ENCODE results near the gene PRKCH. TPM values are rescaled to one million over a fixed set of nuclear protein-coding genes. Genes with fewer than 3 reads are reported as not detected.

Gene PRKCH
- total RNA-seq, 1 donor from 2014 or later = 217 TPM

DNA sequence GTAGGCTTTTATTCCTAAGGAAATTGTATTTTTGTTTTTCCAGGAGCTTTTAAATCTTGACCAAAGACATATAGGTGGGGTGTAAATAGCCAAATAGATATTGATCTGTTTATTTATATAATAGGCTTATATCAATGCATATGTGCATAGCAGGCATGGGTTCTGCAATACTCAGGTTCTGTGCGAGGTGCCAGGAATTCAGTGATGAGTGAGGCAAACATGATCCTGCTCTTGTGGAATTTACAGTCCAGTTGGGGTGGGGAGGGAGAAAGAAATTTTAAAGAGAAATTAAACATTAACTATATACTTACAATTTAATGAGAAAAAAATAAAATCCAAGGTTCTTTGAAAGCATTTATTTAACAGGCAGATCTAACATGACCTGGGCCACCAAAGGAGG, 213.7 kb downstream of the PRKCH start:
- intact Hi-C loops (cut with micrococcal nuclease) = no loop called here

DNA sequence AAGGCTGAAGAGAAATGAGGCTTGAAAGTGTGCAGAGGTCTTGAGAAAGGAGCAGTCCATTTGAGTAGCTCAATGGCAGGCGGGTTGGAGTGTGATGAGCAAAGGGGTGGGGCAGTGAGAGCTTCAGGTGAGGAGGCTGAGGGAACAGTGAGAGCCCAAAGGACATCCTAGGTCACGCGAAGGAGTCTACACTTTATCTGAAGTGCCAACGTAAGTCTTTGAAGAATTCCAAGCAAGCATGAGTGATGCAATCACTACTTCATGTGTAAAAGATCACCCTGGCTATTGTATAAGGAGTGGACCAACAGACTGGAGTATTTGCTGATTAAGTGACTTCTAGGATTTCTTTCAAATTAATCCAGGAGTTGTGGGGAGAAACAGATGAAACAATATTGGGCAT, 214.1 kb downstream of the PRKCH start:
- intact Hi-C loops (cut with micrococcal nuclease) = no loop called here

DNA sequence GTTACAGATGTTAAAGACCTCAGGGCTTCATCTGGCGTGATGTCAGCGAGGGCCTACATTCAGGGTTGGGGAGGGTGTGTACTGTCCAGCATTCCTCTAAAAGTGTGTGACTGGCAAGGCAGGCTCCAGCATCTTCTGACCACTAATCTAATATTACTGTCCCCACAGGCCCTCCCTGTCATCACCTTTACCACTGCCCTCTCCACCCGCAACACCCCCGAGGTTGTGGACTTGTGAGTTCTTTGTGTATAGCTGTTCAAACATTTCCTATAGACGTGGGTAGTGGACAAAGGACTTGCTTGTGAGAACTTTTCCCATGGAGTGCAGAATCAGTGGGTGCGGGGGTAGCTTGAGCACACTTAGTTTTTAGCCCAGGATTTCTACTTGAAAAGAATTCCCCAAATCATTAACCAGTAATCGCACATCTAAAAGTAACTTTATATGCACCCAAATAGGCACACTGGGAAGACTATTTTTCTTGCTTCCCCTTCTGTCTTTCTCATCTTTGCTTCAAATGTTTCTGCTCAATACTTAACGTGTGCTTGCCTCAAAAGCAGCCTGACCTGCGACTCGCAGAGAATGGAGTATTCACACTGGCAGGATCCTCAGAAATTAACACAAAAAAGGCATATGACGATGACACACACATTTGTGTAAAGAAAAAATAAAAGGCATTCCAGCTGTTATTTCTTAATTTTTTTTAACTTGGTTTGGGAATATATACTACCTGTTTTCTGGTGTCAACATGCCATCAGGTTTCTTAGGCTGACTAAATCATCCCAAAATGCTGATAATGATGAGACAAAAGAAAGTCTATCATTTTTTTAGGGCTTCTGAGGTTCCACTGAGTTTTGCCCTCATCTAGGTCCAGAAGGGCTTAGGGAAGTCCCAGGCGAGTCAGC, 215.5 kb downstream of the PRKCH start:
- intact Hi-C loops (cut with micrococcal nuclease) = loop anchor here (2.0 kb wide), 1 partner anchor 16 kb away; no protein-coding TSS in a partner anchor

DNA sequence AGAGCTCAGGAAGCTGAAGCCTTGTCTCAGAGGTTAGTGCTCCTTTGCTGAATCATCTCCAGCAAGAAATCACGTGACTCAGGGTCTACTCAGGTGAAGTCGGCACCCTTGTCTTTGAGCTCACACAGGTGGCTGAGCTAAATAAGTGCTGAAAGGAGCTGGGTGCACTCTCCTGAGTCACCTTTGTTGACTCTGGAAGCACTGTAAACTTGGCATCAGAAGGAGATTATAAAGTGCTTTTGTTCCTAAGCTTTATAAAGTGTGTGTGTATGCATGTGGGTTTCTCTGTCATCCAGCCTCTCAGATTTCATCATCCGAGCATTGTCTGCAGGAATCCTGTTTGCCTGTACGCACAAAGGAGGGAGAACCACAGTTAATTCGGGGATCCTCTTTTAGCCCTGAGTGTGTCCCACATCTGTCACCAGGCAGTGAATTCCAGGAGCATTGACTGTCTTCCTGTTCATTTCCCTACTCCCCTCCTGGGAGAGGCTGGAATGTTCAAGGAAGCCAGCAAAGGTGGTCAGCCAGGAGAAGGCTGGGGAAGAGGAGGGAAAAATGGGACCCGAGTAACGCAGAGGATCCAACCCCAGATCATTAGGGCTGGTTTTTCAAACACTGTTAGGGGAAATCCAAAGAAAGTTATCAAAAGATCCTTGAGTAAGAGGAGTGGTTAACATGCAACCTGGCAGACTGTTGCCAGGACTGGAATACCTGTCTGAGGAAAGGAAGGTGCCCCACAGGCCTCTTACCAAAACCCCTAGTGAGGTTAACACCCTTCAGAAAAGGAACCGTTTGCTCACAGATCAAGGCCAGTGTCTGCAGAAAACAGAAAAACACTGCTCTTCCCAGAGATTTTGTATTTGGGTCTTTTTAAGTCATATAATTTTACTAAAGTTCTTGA, 216.4 kb downstream of the PRKCH start:
- intact Hi-C loops (cut with micrococcal nuclease) = loop anchor here (2.0 kb wide), 1 partner anchor 15 kb away; no protein-coding TSS in a partner anchor

DNA sequence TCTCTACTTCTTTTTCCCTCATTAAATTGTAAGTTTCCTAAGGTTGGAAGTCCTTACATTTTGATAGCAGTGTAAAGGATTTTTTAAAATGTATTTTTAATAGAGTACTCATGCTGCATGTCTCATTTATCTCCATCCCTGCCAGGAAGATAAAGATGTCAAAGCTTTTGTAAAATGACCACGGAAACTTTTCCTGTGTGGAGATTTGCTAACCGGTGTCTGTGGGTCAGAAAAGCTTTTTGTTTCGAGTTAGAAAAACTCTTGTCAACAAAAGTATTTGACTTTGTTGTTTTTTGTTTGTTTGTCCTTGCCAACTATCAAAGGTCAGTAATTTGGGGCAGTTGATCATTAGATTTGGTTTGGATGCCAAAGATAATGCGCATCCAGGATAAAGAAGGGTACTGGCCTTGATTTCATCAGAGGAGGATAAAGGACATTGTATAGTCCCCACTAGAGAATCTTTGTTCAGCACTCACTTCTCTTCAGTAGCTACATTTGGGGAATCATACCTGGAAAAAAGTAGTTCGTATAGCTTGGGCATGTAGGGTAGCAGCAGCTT, 217.2 kb downstream of the PRKCH start:
- intact Hi-C loops (cut with micrococcal nuclease) = no loop called here

DNA sequence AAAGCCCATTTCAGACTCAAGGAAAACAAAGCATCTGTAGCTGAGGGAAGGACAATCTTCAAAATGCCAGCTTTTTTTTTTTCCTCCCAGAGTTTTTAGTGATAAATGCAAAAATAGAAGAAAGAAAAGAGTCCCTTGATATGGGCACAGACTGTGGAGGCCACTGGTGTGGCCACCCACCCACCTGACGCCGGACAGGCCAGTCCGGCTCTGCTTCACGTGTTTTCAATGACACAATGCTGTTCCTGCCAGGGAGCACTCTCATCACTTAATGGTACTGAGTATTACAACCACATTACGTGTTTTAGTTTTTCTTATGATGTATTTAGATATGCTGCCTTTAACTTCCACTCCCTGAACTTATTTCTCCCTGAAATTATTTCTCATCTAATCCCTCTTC, 218.3 kb downstream of the PRKCH start:
- intact Hi-C loops (cut with micrococcal nuclease) = no loop called here

DNA sequence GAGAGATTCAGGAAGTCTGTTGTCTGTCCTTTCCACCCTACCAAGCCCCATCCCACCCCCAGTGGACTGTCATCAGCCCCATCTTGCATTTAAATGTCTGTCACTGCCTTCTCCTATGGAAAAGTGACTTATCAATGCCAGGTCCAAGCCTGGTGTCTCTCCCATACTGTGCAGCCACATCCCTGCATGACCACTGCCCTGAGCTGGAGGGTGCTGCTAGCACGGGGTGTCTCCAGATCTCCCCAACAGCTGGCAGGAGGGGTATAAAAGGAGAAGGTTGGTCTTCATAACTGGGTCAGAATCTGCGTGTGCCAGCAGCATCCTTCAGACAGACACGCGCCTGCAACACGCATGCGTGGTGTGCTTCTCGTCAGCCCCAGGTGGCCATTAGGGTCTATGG, 219.6 kb downstream of the PRKCH start:
- intact Hi-C loops (cut with micrococcal nuclease) = no loop called here

DNA sequence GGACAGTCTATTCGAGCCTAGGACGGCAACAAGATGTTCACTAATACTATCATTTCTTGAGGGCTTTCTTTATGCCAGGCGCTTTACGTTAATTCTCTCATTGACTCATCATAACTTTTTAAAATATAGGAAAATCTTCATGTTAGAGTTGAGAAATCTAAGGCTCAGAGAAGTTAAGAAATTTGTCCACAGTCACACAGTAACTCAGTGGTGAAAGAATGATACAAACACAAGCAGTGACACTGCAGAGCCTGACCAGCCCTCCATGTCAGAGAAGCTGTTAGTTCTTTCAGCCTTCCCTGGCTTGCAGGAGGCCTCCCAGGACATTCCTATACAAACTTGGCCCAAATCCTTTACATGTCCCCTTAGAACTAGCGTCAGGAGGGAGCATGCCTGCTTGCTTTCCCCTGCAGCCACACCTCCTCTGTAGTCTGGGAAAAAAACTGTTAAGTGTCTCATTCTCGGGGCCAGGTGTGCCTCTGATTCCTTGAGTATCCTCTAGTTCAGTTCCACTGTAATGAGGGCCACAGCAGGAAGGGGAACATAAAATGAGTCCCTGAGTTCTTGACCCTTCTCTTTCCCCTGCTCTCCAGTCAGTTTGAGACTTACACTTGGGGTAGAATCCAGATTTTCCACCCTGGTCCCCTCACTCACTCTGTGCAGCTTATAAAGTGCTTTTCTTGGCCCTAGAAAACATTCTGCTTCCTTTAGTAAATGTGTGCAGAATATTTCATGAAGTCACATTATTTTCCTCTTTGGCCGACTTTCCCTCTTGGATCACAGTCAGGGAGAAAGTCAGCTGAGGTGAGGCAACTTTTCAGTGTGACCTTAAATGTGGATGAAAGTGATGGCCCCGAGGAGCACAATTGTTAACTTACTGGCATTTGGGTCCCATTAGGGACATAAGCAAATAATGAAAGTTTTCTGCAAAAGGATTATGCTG, 221.7 kb downstream of the PRKCH start:
- intact Hi-C loops (cut with micrococcal nuclease) = no loop called here

DNA sequence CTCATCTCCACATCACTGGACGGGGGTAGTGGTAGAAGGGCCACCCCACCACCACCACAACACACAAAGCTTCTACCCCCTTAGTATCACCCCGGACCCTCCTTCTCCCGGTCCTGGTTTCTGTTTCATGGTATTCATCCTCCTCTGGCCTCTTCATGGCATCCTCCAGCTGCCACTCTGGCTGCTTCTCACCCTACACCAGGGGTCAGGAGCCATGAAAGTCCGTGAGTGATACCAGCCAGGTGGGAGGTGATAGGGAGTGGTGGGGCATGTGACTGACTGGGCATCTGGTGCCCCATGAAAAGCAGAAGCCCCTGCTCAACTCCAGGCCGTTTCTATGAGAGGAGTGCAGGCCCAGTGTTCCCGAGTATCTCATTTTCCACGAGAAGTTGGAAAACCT, 222.6 kb downstream of the PRKCH start:
- intact Hi-C loops (cut with micrococcal nuclease) = no loop called here

DNA sequence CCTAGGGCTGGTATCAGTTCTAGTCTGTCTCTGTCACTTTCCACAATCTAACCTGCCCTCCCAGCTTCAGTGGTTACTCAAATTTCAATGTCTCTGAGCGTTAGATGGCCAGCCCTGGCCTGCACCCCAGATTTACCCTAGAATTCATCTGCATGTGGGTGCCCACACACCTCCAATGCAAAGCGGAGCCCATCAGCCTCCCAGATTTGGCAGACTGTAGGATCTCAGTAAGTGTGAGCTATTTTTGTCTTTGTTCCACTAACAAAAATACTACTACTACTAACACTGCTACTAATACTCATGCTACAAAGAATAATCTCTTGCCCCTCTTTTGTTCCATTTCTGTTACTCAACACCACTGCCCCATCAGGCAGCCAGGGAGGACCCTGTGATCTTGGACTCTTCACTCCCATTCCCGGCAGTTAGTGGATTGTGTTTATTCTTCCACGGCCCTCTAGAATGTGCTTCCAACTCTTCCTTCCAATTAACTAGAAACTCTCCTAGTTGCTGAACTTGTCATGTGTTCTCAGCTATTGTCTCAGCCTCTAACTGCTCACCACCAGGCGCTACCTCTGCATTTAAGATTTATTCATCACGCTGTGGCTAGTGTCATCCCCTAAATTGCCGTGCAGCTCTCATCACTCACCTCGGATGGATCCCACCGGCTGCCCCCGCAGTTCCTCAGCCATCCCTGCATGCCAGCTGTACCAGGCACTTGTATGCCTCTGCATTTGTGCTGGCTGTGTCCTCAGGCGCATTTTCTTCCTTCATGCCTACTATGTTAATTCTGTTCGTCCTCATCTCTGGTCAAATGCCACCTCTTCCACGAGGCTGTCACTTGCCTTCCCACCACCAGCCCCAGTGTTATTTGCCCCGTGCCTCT, 223.3 kb downstream of the PRKCH start:
- intact Hi-C loops (cut with micrococcal nuclease) = no loop called here

DNA sequence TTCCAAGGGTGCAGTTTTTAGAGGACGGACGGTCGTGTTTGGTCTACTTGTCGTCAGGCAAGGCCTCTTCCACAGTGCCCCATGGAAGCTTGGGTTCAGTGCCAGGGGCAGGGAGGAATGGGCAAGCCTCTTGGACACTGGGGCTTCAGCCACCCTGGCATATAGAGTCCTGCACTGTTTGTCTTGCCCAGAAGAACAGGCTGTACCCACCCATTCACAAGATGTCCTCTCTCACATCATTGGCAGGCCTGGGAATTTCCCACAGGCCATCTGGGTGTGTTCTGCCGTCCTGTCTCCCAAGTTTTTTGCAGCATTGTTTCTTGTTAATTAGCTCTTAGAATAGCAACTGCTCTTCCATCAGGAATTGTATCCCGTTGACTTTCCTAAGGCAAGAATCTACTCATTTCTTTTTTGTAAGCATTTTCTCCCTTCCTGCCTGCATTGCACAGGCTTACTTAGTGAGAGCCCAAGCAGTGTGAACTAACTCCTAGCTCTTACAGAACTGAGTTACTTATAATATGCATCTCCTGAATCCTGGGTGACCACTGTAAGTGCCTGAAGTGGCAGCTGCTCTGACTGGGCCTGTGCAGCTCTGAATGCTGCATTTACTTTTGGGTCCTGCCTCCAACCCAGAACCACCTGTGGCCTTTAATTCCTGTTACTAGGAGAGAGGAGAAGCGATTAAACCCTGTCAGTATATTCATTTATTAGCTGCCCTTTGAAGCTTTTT, 224.5 kb downstream of the PRKCH start:
- intact Hi-C loops (cut with micrococcal nuclease) = no loop called here

DNA sequence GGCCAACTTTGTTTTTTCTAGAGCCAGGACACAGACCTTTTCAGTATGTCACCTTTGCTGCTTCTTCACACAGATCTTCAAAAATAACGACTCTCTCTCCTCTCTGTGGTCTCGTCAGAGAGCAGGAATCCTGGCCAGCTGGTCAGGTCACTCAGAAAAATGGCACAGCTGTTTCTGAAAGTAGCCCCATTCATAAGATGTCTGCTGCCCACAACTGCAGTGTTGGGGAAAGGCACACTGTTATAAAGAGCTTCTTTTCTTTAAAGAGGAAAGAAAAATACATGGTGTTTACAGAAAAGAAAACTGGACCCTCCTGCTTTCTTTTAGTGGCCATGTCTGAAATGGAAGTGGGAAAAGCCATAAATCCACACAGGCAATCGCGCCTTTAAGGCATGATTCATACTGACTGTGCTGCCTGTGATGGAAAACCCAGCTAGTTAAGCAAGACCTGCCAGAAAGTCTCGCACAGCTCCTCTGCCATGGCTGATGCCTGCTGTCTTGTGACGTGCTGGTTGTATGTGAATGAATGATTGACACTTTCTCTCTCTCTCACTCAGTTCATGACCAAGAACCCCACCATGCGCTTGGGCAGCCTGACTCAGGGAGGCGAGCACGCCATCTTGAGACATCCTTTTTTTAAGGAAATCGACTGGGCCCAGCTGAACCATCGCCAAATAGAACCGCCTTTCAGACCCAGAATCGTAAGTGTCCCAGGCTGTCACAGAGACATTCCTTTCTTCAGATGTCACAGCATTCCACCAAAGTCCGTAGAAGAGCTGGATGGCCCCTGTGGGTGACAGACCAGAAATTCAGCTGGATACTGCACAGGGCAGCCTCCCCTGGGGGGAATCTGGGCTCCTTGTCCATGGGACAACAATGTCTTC, 226.0 kb downstream of the PRKCH start:
- intact Hi-C loops (cut with micrococcal nuclease) = no loop called here

DNA sequence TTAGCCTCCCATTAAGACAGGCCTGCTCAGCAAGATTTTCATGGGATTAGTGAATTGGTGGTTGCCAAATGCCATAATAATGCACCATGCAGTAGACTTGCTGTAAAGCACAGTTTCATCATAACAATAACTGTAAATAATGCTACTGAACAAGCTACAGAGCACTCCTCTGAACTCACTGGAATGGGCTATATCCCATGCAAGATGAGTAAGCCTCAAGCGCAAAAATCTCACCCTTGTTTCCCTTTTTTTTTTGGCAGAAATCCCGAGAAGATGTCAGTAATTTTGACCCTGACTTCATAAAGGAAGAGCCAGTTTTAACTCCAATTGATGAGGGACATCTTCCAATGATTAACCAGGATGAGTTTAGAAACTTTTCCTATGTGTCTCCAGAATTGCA, 228.0 kb downstream of the PRKCH start:
- intact Hi-C loops (cut with micrococcal nuclease) = no loop called here

DNA sequence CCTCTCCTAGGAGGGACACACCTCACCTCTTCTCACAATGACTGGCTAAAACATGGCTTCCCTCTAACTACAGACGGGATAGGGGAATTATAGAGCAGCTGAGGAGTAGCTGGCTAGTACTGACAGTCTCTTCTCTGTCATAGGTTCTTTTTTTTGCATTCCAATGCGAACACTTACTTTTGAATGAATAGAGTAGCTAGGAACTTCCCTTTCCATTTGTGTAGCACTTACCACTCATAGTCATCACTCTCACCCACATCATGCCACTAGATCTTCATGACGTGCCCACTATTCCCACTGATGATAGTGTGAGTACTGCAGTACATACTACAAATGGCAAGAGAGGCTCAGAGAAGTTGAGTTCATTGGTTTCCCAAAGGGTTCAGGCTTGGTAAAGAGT, 230.0 kb downstream of the PRKCH start:
- intact Hi-C loops (cut with micrococcal nuclease) = loop anchor here (5.0 kb wide), 1 partner anchor 74 kb away; no protein-coding TSS in a partner anchor

DNA sequence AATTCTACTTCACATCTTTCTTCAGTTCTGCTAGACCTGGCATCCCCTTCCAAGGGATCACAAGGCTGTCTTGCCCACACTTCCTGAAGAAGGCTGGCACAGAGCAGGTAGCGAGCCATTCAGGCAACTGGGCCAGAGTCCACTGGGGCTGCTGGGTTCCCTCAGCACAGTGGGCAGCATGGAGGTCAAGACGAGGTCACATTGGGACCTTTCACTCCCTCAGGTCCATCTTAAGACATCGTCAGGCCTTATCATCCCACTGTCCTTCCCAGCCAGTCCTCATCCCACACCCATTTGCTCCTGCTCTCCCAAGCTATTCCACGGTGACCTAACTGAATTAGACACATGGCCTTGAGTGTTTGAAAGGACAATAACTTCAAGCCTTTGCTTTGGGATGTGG, 230.9 kb downstream of the PRKCH start:
- intact Hi-C loops (cut with micrococcal nuclease) = loop anchor here (2.0 to 5.0 kb wide), 3 partner anchors 15 to 75 kb away; no protein-coding TSS in a partner anchor

DNA sequence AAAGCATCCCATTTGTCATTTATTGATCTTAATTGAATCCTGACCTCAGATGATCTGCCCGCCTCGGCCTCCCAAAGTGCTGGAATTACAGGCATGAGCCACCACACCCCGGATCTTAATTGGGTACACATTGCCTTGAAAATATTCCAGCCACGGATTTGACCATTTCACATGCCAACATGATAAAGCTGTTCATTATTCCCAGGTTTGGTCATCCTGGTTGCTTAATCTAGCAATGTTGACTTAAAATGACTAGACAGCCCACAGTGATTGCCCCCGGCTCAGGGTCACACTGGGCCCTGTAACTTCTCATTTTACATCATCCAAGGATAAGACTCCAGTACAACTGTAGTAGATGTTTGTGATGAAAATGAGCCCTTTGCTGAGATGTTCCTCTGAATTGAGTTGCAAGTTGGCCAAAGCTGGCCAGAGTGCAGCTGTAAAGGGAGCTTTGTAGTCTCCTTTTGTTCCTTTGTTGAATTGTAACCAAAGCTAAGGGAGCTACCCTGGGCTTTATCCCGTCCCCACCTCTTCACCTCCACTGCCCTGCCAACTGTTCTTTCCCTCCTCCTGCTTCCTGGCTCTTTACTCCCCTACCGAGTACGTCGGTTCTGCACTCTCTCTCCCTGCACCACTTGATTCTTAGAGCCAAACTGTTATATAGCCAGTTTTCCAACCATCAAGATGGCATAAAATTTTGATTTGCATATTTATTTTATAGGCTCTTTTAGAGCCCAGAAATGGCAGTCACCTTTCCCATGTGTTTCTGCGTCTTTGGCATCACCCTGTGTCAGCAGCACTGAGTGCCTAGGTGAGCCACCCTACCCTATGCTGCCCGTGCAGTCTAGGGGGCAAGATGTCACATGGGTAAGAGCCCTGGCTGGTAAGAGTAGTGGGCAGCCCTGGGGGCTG, 232.6 kb downstream of the PRKCH start:
- intact Hi-C loops (cut with micrococcal nuclease) = loop anchor here (2.0 to 5.0 kb wide), 3 partner anchors 15 to 77 kb away; no protein-coding TSS in a partner anchor
